ENCODE data around the gene RETREG3. TPM values are rescaled to one million over a fixed set of nuclear protein-coding genes. Genes with fewer than 3 reads are reported as not detected.

Gene RETREG3
- total and polyA plus RNA-seq, 9 of the 15 experiments (the other 6 are each of a cell fraction or from before 2014, with no cell fraction given), result 4.1 to 39.0 (median 16.9) TPM

- TF ChIP-seq PRDM10 (IDR thresholded peaks at IDR 0.05; ENCODE audit: partially characterized antibody), result peak; percentile 74
- TF ChIP-seq TRIM28 (IDR thresholded peaks at IDR 0.05), result no peak
- no peak for TF ChIP-seq MAFK (IDR thresholded peaks at IDR 0.05; ENCODE audit: low read length)
- TF ChIP-seq HBP1 (CRISPR knock-in tag; IDR thresholded peaks at IDR 0.05), result no peak
- TF ChIP-seq ZNF212 (CRISPR knock-in tag; IDR thresholded peaks at IDR 0.05), result no peak
- no peak for TF ChIP-seq SETDB1 (IDR thresholded peaks at IDR 0.05; ENCODE audit: low read length)
- TF ChIP-seq ZNF431 (CRISPR knock-in tag; IDR thresholded peaks at IDR 0.05), result no peak
- TF ChIP-seq SMAD1 (IDR thresholded peaks at IDR 0.05; ENCODE audit: low read depth, low read length, partially characterized antibody), result peak; percentile 76
- no peak for TF ChIP-seq YBX1 (IDR thresholded peaks at IDR 0.05)
- no peak for TF ChIP-seq ZNF584 (CRISPR knock-in tag; IDR thresholded peaks at IDR 0.05; ENCODE audit: low read depth)
- TF ChIP-seq PURB (CRISPR knock-in tag; IDR thresholded peaks at IDR 0.05; ENCODE audit: low read depth), result no peak
- no peak for TF ChIP-seq MEF2D (tag; conservative IDR thresholded peaks at IDR 0.05; ENCODE audit: low read depth)
- TF ChIP-seq ELK1 (CRISPR knock-in tag; IDR thresholded peaks at IDR 0.05), result no peak
- no peak for TF ChIP-seq ADNP (tag; IDR thresholded peaks at IDR 0.05)
- TF ChIP-seq BRD9 (IDR thresholded peaks at IDR 0.05; ENCODE audit: low read depth, partially characterized antibody), result no peak
- TF ChIP-seq MYBL2 (IDR thresholded peaks at IDR 0.05; ENCODE audit: low read depth), result no peak
- no peak for TF ChIP-seq MYBL2 (CRISPR knock-in tag; IDR thresholded peaks at IDR 0.05; ENCODE audit: borderline replicate concordance)
- peak; percentile 13; the same call in 1 of the 2 replicates for TF ChIP-seq RB1 (IDR thresholded peaks at IDR 0.05; ENCODE audit: low read depth)
- no peak for TF ChIP-seq ERF (CRISPR knock-in tag; IDR thresholded peaks at IDR 0.05)
These were observed 42.1 kb downstream of the RETREG3 start, which contains the start of gene MLX (continued) for GRCh38 chr17:42566883-42567573.
